SK-N-SH (cell line): ENCODE results near the gene TMEM132D. TPM values are rescaled to one million over a fixed set of nuclear protein-coding genes. Genes with fewer than 3 reads are reported as not detected.

ENCODE experiments used
- CTCF ChIA-PET: fragments of 300-600, 350-600 bp; formaldehyde crosslinking; extraction: SDS; loops from one replicate; lab custom pipeline; 2021; lab: Yijun Ruan, JAX
- POLR2A ChIA-PET: fragments of 350-600 bp; sonication (Branson Sonifier 250); formaldehyde crosslinking; extraction: SDS; loops from one replicate; lab custom pipeline; 2020; ENCODE audit warnings: antibody characterized with exemption, inconsistent platforms; lab: Yijun Ruan, JAX
- DNase-seq: peaks from one replicate; pipeline ENCODE4 v3.0.0; 2012
- H2AFZ ChIP-seq: fragments of 200-600 bp; sonication (generic); 2 replicates; pipeline ENCODE4 v1.8.1; 2016; ENCODE audit warnings: antibody characterized with exemption, mild to moderate bottlenecking, low read depth
- H3F3A ChIP-seq: fragments of 200-600 bp; sonication (generic); replicated peaks from 2 replicates; pipeline ENCODE3; 2016; ENCODE audit warnings: antibody characterized with exemption, mild to moderate bottlenecking; ENCODE audit not compliant: insufficient read depth
- H3K27ac ChIP-seq, 2 experiments: fragments of 200-500 bp in 1 of 2; fragments of 200-600 bp in 1 of 2; sonication (Bioruptor generic) in 1 of 2; sonication (generic), shearing (Covaris generic) in 1 of 2; 2 replicates each; pipeline versions ENCODE4 v1.5.1 to v1.6.1; 2014 to 2016; ENCODE audit warnings: low read depth in 2 of 2, inconsistent platforms in 1 of 2, low read length in 1 of 2, mild to moderate bottlenecking in 1 of 2, mixed read lengths in 1 of 2
- H3K27me3 ChIP-seq: fragments of 200-600 bp; sonication (generic), shearing (Covaris generic); 2 replicates; pipeline ENCODE4 v1.6.1; 2016; ENCODE audit warnings: mixed run types; ENCODE audit not compliant: insufficient read depth
- H3K36me3 ChIP-seq, 2 experiments: fragments of 200-500 bp in 1 of 2; fragments of 200-600 bp in 1 of 2; sonication (Bioruptor generic) in 1 of 2; sonication (generic) in 1 of 2; replicated peaks in 1 of 2; 2 replicates each; pipeline versions ENCODE3 to v1.5.1; 2014 to 2016; ENCODE audit warnings: low read length in 1 of 2, mild to moderate bottlenecking in 1 of 2; ENCODE audit not compliant: insufficient read depth in 2 of 2, control insufficient read depth in 1 of 2
- H3K4me1 ChIP-seq, 2 experiments: fragments of 200-500 bp in 1 of 2; fragments of 200-600 bp in 1 of 2; sonication (Bioruptor generic) in 1 of 2; sonication (generic), shearing (Covaris generic) in 1 of 2; 2 replicates each; pipeline versions ENCODE4 v1.5.1 to v1.6.1; 2014 to 2016; ENCODE audit warnings: low read depth in 1 of 2, low read length in 1 of 2, mixed run types in 1 of 2; ENCODE audit not compliant: insufficient read depth in 2 of 2, control insufficient read depth in 1 of 2
- H3K4me2 ChIP-seq: fragments of 200-600 bp; sonication (generic), shearing (Covaris generic); 2 replicates; pipeline ENCODE4 v1.6.1; 2017; ENCODE audit warnings: mixed run types
- H3K4me3 ChIP-seq, 2 experiments: fragments of 200-500 bp in 1 of 2; fragments of 200-600 bp in 1 of 2; sonication (Bioruptor generic) in 1 of 2; sonication (generic), shearing (Covaris generic) in 1 of 2; 2 replicates each; pipeline versions ENCODE4 v1.5.1 to v1.8.1; 2014 to 2016; ENCODE audit warnings: low read depth in 2 of 2, inconsistent platforms in 1 of 2, low read length in 1 of 2, mild to moderate bottlenecking in 1 of 2, mixed read lengths in 1 of 2, moderate library complexity in 1 of 2
- H3K79me2 ChIP-seq: fragments of 200-600 bp; sonication (generic); 2 replicates; pipeline ENCODE4 v1.8.1; 2017; ENCODE audit warnings: mild to moderate bottlenecking; ENCODE audit not compliant: insufficient read depth
- H3K9ac ChIP-seq: fragments of 200-600 bp; sonication (generic); 2 replicates; pipeline ENCODE4 v1.6.1; 2017; ENCODE audit warnings: mixed run types
- H3K9me2 ChIP-seq: fragments of 200-600 bp; sonication (generic); 2 replicates; pipeline ENCODE4 v1.6.1; 2017; ENCODE audit warnings: mixed run types
- H3K9me3 ChIP-seq: fragments of 200-600 bp; sonication (generic); 2 replicates; pipeline ENCODE4 v1.6.1; 2017; ENCODE audit warnings: mixed run types, mild to moderate bottlenecking, moderate library complexity
- H4K20me1 ChIP-seq: fragments of 200-600 bp; sonication (generic); 2 replicates; pipeline ENCODE4 v1.6.1; 2017; ENCODE audit warnings: mild to moderate bottlenecking, mixed run types; ENCODE audit not compliant: insufficient read depth
- ELF1 ChIP-seq: IDR thresholded peaks from 2 replicates; pipeline ENCODE4 v1.4.0; 2012
- EZH2phosphoT487 ChIP-seq: fragments of 200-600 bp; sonication (generic); IDR thresholded peaks from 2 replicates; pipeline ENCODE4 v1.6.1; 2017; ENCODE audit warnings: low read depth, mixed run types, mild to moderate bottlenecking, antibody characterized with exemption, moderate library complexity, borderline replicate concordance
- FOSL2 ChIP-seq: IDR thresholded peaks from 2 replicates; pipeline ENCODE4 v1.4.0; 2012; ENCODE audit warnings: low read depth, mild to moderate bottlenecking, moderate library complexity, borderline replicate concordance
- FOXJ3 ChIP-seq: sonication (generic); formaldehyde crosslinking; IDR thresholded peaks from 2 replicates; pipeline ENCODE4 v1.5.1; 2020; ENCODE audit warnings: mild to moderate bottlenecking, missing genetic modification reagents
- GABPA ChIP-seq: IDR thresholded peaks from 2 replicates; pipeline ENCODE4 v1.4.0; 2012; ENCODE audit warnings: low read depth, mild to moderate bottlenecking
- MXI1 ChIP-seq: IDR thresholded peaks from 2 replicates; pipeline ENCODE4 v1.6.1; 2012; ENCODE audit warnings: mild to moderate bottlenecking, low read depth, low read length, improper control_type of control experiment
- NFIC ChIP-seq: IDR thresholded peaks from 2 replicates; pipeline ENCODE4 v1.4.0; 2012; ENCODE audit warnings: borderline replicate concordance
- NRF1 ChIP-seq: IDR thresholded peaks from 2 replicates; pipeline ENCODE4 v1.6.1; 2012; ENCODE audit warnings: low read depth, mild to moderate bottlenecking, low read length
- PBX3 ChIP-seq: IDR thresholded peaks from 2 replicates; pipeline ENCODE4; 2012
- POLR2AphosphoS5 ChIP-seq: IDR thresholded peaks from 2 replicates; pipeline ENCODE4 v1.6.1; 2012; ENCODE audit warnings: low read depth, low read length
- REST ChIP-seq: IDR thresholded peaks from 2 replicates; pipeline ENCODE4 v1.6.1; 2012; ENCODE audit warnings: mild to moderate bottlenecking, low read depth, low read length, moderate library complexity
- RXRA ChIP-seq: IDR thresholded peaks from 2 replicates; pipeline ENCODE4 v1.4.0; 2012; ENCODE audit warnings: low read depth, mild to moderate bottlenecking, borderline replicate concordance
- SMC3 ChIP-seq: IDR thresholded peaks from 2 replicates; pipeline ENCODE4 v1.6.1; 2012; ENCODE audit warnings: low read depth, low read length, improper control_type of control experiment
- TAF1 ChIP-seq: IDR thresholded peaks from 2 replicates; pipeline ENCODE4 v1.6.1; 2012; ENCODE audit warnings: low read depth, mild to moderate bottlenecking, low read length, moderate library complexity, borderline replicate concordance
- USF2 ChIP-seq: fragments of 150-350 bp; IDR thresholded peaks from 2 replicates; pipeline ENCODE4 v1.6.1; 2017; ENCODE audit warnings: antibody characterized with exemption, low read length, low read depth, borderline replicate concordance
- WGBS: methylation state at CpG from one replicate; pipeline ENCODE4 v1.1.6; 2017; ENCODE audit warnings: low lambda C conversion rate; 5-methylcytosine and 5-hydroxymethylcytosine counted together
- polyA plus RNA-seq, 3 experiments: library from polyadenylated mRNA; depleted of rRNA; stranded (reverse); fragments of >200 nt; gene quantifications; 2 replicates each; pipeline ENCODE4 v1.2.3, GENCODE V29; 2012
- TF ChIP-seq, protein P1 (sequence below): fragments of 200-600 bp; sonication (generic); IDR thresholded peaks from 2 replicates; pipeline ENCODE4 v1.6.1; 2017; ENCODE audit warnings: antibody characterized with exemption, mild to moderate bottlenecking, moderate library complexity
- TF ChIP-seq, protein P2 (sequence below): IDR thresholded peaks from 2 replicates; pipeline ENCODE4 v1.4.0; 2012; ENCODE audit warnings: low read depth, borderline replicate concordance

Gene TMEM132D
- polyA plus RNA-seq, 1 of the 3 experiments (the other 2 are of a cell fraction), result not detected

DNA sequence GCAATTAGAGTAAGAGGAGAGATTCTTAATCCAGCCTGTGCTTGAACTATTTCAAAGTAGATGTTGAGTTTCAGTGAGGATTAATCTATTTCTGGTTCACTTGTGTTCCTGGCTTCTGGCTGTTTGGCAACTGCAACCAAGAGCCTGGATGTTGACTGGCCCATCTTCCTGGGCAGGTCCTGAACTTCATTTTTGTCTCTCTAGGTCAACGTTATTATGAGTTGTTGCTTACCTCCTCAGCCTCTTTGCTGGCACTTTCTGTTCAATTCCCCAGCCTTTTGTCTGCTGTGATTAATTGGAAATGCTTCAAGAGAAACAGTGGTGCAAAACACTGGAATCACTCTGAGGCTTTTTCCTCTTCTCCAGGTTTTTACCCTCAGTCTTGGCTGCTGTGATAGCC is 56.8 kb downstream of the TMEM132D start:
- H3K9ac ChIP-seq, result no peak overlapping the region
- no peak for DNase-seq
- no peak overlapping the region for H2AFZ ChIP-seq
- no peaks in the 10 kb centered on the region for H3K36me3 ChIP-seq
- no peak for TF ChIP-seq RXRA
- no peak for TF ChIP-seq POLR2AphosphoS5
- TF ChIP-seq REST, result no peak
- TF ChIP-seq, protein P1, sequence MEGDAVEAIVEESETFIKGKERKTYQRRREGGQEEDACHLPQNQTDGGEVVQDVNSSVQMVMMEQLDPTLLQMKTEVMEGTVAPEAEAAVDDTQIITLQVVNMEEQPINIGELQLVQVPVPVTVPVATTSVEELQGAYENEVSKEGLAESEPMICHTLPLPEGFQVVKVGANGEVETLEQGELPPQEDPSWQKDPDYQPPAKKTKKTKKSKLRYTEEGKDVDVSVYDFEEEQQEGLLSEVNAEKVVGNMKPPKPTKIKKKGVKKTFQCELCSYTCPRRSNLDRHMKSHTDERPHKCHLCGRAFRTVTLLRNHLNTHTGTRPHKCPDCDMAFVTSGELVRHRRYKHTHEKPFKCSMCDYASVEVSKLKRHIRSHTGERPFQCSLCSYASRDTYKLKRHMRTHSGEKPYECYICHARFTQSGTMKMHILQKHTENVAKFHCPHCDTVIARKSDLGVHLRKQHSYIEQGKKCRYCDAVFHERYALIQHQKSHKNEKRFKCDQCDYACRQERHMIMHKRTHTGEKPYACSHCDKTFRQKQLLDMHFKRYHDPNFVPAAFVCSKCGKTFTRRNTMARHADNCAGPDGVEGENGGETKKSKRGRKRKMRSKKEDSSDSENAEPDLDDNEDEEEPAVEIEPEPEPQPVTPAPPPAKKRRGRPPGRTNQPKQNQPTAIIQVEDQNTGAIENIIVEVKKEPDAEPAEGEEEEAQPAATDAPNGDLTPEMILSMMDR, result no peak
- TF ChIP-seq, protein P2, sequence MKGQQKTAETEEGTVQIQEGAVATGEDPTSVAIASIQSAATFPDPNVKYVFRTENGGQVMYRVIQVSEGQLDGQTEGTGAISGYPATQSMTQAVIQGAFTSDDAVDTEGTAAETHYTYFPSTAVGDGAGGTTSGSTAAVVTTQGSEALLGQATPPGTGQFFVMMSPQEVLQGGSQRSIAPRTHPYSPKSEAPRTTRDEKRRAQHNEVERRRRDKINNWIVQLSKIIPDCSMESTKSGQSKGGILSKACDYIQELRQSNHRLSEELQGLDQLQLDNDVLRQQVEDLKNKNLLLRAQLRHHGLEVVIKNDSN, result no peak
- no peak for TF ChIP-seq FOSL2
- TF ChIP-seq NFIC, result no peak
- no peak for TF ChIP-seq NRF1
- TF ChIP-seq EZH2phosphoT487, result no peak
- no peak for TF ChIP-seq PBX3
- TF ChIP-seq MXI1, result no peak
- no peak for TF ChIP-seq ELF1
- no peak for TF ChIP-seq FOXJ3 (CRISPR knock-in tag)
- no peak for TF ChIP-seq TAF1
- TF ChIP-seq GABPA, result no peak
- no peak for TF ChIP-seq USF2
- no peak for TF ChIP-seq SMC3
- H4K20me1 ChIP-seq, result no peaks in the 10 kb centered on the region
- H3K9me2 ChIP-seq, result no peaks in the 10 kb centered on the region
- ChIA-PET CTCF (interaction anchor here (1.0 kb wide), 1 partner anchor 65 kb away, joined by 3 read pairs; no protein-coding TSS in a partner anchor), POLR2A (no interaction called here)
- no peak overlapping the region for H3K4me2 ChIP-seq
- H3K27me3 ChIP-seq, result no peaks in the 10 kb centered on the region
- no peaks in the 10 kb centered on the region; the same call in 1 of the 2 replicates for H3K79me2 ChIP-seq
- no peaks in the 10 kb centered on the region for H3K4me1 ChIP-seq
- no peaks in the 10 kb centered on the region for H3K9me3 ChIP-seq
- WGBS, result 0% methylated on average over 1 of the region's 1 CpG
- no peak overlapping the region for H3K27ac ChIP-seq
- H3F3A ChIP-seq, result no peaks in the 10 kb centered on the region
- no peak overlapping the region for H3K4me3 ChIP-seq
